Measurements from ENCODE around the gene FMO2.

- TF ChIP-seq SUZ12 (IDR thresholded peaks at IDR 0.05; ENCODE audit: unreplicated experiment) (no peak), KDM1A (IDR thresholded peaks at IDR 0.05; ENCODE audit: borderline replicate concordance) (no peak), ATF3 (IDR thresholded peaks at IDR 0.05; ENCODE audit: borderline replicate concordance, extremely low read depth, low read depth, low read length) (no peak), NBN (IDR thresholded peaks at IDR 0.05) (no peak), PAX8 (IDR thresholded peaks at IDR 0.05) (no peak), JUND (IDR thresholded peaks at IDR 0.05; ENCODE audit: low read depth, low read length) (no peak), CTCF (IDR thresholded peaks at IDR 0.05 in 2 of 3, conservative IDR thresholded peaks at IDR 0.05 in 1 of 3; ENCODE audit: control insufficient read depth in 2 of 3, extremely low read depth in 1 of 3, insufficient read depth in 1 of 3, low read depth in 3 of 3, low read length in 3 of 3) (no peak), MAX (IDR thresholded peaks at IDR 0.05; ENCODE audit: low read depth, low read length) (no peak), POLR2A (IDR thresholded peaks at IDR 0.05; ENCODE audit: low read depth, low read length) (no peak)
Observed at GRCh38 chr1:171198081-171198480, 13.0 kb downstream of the FMO2 start.

Data from GM12878 (cell line).